Cardiac muscle cell (in vitro differentiated cells and primary cell): ENCODE data around the gene TMEM247. TPM values are rescaled to one million over a fixed set of nuclear protein-coding genes. Genes with fewer than 3 reads are reported as not detected.

ENCODE experiments used
- DNase-seq, 2 donors: peaks; one replicate each; pipeline versions ENCODE4 v3.0.0 to v3.0.0-alpha.2; 2010 to 2017; ENCODE audit warnings: low read depth in 1 of 2, low spot score in 1 of 2
- H3K27ac ChIP-seq: fragments of 200-600 bp; sonication (generic); 2 replicates; pipeline ENCODE4 v1.5.1; 2016
- H3K27me3 ChIP-seq: fragments of 200-600 bp; sonication (generic); 2 replicates; pipeline ENCODE4 v1.6.0; 2016; ENCODE audit warnings: control low read depth
- H3K36me3 ChIP-seq: fragments of 200-600 bp; sonication (generic); 2 replicates; pipeline ENCODE4 v1.5.1; 2016; ENCODE audit warnings: control low read depth
- H3K4me1 ChIP-seq: fragments of 200-600 bp; sonication (generic); 2 replicates; pipeline ENCODE4 v1.8.1; 2017; ENCODE audit warnings: low read depth, mild to moderate bottlenecking, mixed run types
- H3K4me3 ChIP-seq: fragments of 200-600 bp; sonication (generic); 2 replicates; pipeline ENCODE4 v1.5.1; 2016; ENCODE audit warnings: mild to moderate bottlenecking
- H3K9me3 ChIP-seq: fragments of 200-600 bp; sonication (generic); 2 replicates; pipeline ENCODE4 v1.5.1; 2017; ENCODE audit warnings: low read depth, mild to moderate bottlenecking, control low read depth
- CTCF ChIP-seq: IDR thresholded peaks from 2 replicates; pipeline ENCODE4 v1.5.1; 2012; ENCODE audit warnings: low read depth, mild to moderate bottlenecking, low read length
- polyA plus RNA-seq: library from polyadenylated mRNA; unstranded; fragments of >200 nt; fragmentation: Nextera tagmentation; extraction: Ambion mirVana; gene quantifications from 2 replicates; pipeline ENCODE4 v1.2.1, GENCODE V29; 2016
- total RNA-seq: library from RNA; depleted of rRNA; stranded (reverse); fragments of >200 nt; gene quantifications from 2 replicates; pipeline ENCODE4 v1.2.3, GENCODE V29; 2016

Gene TMEM247
- total and polyA plus RNA-seq, 2 experiments from 2014 or later = not detected

- Histone ChIP-seq H3K27me3 (peaks cover 23% of the 10 kb centered on the region), H3K9me3 (no peaks in the 10 kb centered on the region), H3K27ac (no peak overlapping the region), H3K4me1 (peaks cover 32% of the 10 kb centered on the region), H3K4me3 (no peak overlapping the region), H3K36me3 (no peaks in the 10 kb centered on the region)
- no peak for TF ChIP-seq CTCF
- DNase-seq = no peak
Measured at GRCh38 chr2:46494596-46494995, 15.2 kb downstream of the TMEM247 start.

GRCh38 chr2:46495231-46496030 lies 16.1 kb downstream of the TMEM247 start:
- H3K27ac ChIP-seq = no peak overlapping the region
- no peak for TF ChIP-seq CTCF
- DNase-seq = no peak

GRCh38 chr2:46497766-46498165 lies 18.4 kb downstream of the TMEM247 start:
- no peak for TF ChIP-seq CTCF
- Histone ChIP-seq H3K27ac (no peak overlapping the region), H3K4me3 (no peak overlapping the region), H3K36me3 (no peaks in the 10 kb centered on the region), H3K27me3 (peaks cover 23% of the 10 kb centered on the region), H3K4me1 (peaks cover 12% of the 10 kb centered on the region), H3K9me3 (no peaks in the 10 kb centered on the region)
- no peak for DNase-seq

More at GRCh38 chr2:46495231-46496030, 16.1 kb downstream of the TMEM247 start:
- no peaks in the 10 kb centered on the region for H3K36me3 ChIP-seq
- no peak overlapping the region for H3K4me3 ChIP-seq
- H3K9me3 ChIP-seq = no peaks in the 10 kb centered on the region
- H3K27me3 ChIP-seq = peaks cover 23% of the 10 kb centered on the region
- peaks cover 25% of the 10 kb centered on the region for H3K4me1 ChIP-seq

- peaks cover 23% of the 10 kb centered on the region for H3K27me3 ChIP-seq
- no peak overlapping the region for H3K4me3 ChIP-seq
- TF ChIP-seq CTCF = no peak
- no peaks in the 10 kb centered on the region for H3K9me3 ChIP-seq
- no peak overlapping the region for H3K27ac ChIP-seq
- no peak for DNase-seq
- no peaks in the 10 kb centered on the region for H3K36me3 ChIP-seq
- peaks cover 5% of the 10 kb centered on the region for H3K4me1 ChIP-seq
Measured at GRCh38 chr2:46498681-46499080, 19.3 kb downstream of the TMEM247 start.

- Histone ChIP-seq H3K36me3 (no peaks in the 10 kb centered on the region), H3K9me3 (no peaks in the 10 kb centered on the region), H3K4me1 (peaks cover 3% of the 10 kb centered on the region), H3K27me3 (peaks cover 23% of the 10 kb centered on the region), H3K27ac (peak overlapping the region; percentile 52), H3K4me3 (peak overlapping the region; percentile 47)
- no peak for DNase-seq
- no peak for TF ChIP-seq CTCF
Measured at GRCh38 chr2:46499392-46499785, 20.0 kb downstream of the TMEM247 start.
